WTC11 (cell line): ENCODE measurements around the gene H2AZ1. TPM values are rescaled to one million over a fixed set of nuclear protein-coding genes. Genes with fewer than 3 reads are reported as not detected.

ENCODE experiments used
- ATAC-seq: fragments of 200-7000 bp; cut with Tn5 transposase; 2 replicates; pipeline ENCODE4 v1.10.0; 2021; ENCODE audit warnings: mild to moderate bottlenecking, moderate library complexity
- CTCF ChIA-PET: fragments of 300-600 bp; sonication (Branson Sonifier 250); formaldehyde crosslinking; loops from one replicate; lab custom pipeline; 2021; ENCODE audit warnings: antibody characterized with exemption; lab: Charles Lee
- POLR2A ChIA-PET: fragments of 350-600 bp; sonication (Branson Sonifier 250); formaldehyde crosslinking; loops from one replicate; lab custom pipeline; 2021; ENCODE audit warnings: antibody characterized with exemption; lab: Charles Lee
- DNase-seq: peaks from one replicate; pipeline ENCODE4 v3.0.0; 2021; ENCODE audit warnings: low spot score
- H3K27ac Mint-ChIP-seq: 2 replicates; pipeline ENCODE4 v1.8.0; 2021; ENCODE audit warnings: mixed read lengths
- H3K27me3 Mint-ChIP-seq: 2 replicates; pipeline ENCODE4 v1.8.0; 2021; ENCODE audit warnings: low read depth, mild to moderate bottlenecking, moderate library complexity, mixed read lengths
- H3K36me3 Mint-ChIP-seq: 2 replicates; pipeline ENCODE4 v1.8.0; 2021; ENCODE audit warnings: mixed read lengths
- H3K4me1 Mint-ChIP-seq: 2 replicates; pipeline ENCODE4 v1.8.0; 2022; ENCODE audit warnings: mixed read lengths
- H3K4me3 Mint-ChIP-seq: 2 replicates; pipeline ENCODE4 v1.8.0; 2021; ENCODE audit warnings: mild to moderate bottlenecking, moderate library complexity, mixed read lengths
- H3K9me3 Mint-ChIP-seq: 2 replicates; pipeline ENCODE4 v1.8.0; 2021; ENCODE audit warnings: mixed read lengths
- ATF3 ChIP-seq: sonication (generic); formaldehyde crosslinking; conservative IDR thresholded peaks from 2 replicates; pipeline ENCODE4 v1.8.1; 2022; ENCODE audit warnings: mild to moderate bottlenecking, missing genetic modification reagents
- CTCF ChIP-seq: fragments of 200-600 bp; IDR thresholded peaks from 2 replicates; pipeline ENCODE4 v1.8.0; 2022; ENCODE audit warnings: antibody characterized with exemption
- ELF4 ChIP-seq: sonication (generic); formaldehyde crosslinking; IDR thresholded peaks from 2 replicates; pipeline ENCODE4 v1.8.1; 2022; ENCODE audit warnings: low read depth, mild to moderate bottlenecking, moderate library complexity, missing genetic modification reagents
- FOXK1 ChIP-seq: sonication (generic); formaldehyde crosslinking; IDR thresholded peaks from 2 replicates; pipeline ENCODE4 v1.8.0; 2022; ENCODE audit warnings: mild to moderate bottlenecking, moderate library complexity, missing genetic modification reagents
- GTF2I ChIP-seq: fragments of 250-450 bp; sonication (Bioruptor Pico); conservative IDR thresholded peaks from 2 replicates; pipeline ENCODE4 v1.4.0; 2021; ENCODE audit warnings: mild to moderate bottlenecking
- HMGA2 ChIP-seq: fragments of 250-450 bp; sonication (Bioruptor Pico); IDR thresholded peaks from 2 replicates; pipeline ENCODE4 v1.4.0; 2021; ENCODE audit warnings: mild to moderate bottlenecking, moderate library complexity
- JUN ChIP-seq: sonication (generic); formaldehyde crosslinking; IDR thresholded peaks from 2 replicates; pipeline ENCODE4 v1.8.0; 2023; ENCODE audit warnings: mild to moderate bottlenecking, missing genetic modification reagents
- MYBL2 ChIP-seq: sonication (generic); formaldehyde crosslinking; IDR thresholded peaks from 2 replicates; pipeline ENCODE4 v1.8.1; 2023; ENCODE audit warnings: mild to moderate bottlenecking, moderate library complexity, missing genetic modification reagents
- NFYB ChIP-seq: sonication (generic); formaldehyde crosslinking; conservative IDR thresholded peaks from 2 replicates; pipeline ENCODE4 v1.8.0; 2022; ENCODE audit warnings: low read depth, missing genetic modification reagents
- PRRX2 ChIP-seq: fragments of 250-450 bp; sonication (Bioruptor Pico); IDR thresholded peaks from 2 replicates; pipeline ENCODE4 v1.8.0; 2021; ENCODE audit warnings: mild to moderate bottlenecking
- RORB ChIP-seq: fragments of 250-450 bp; sonication (Bioruptor Pico); IDR thresholded peaks from 2 replicates; pipeline ENCODE4 v1.9.0; 2021; ENCODE audit warnings: mild to moderate bottlenecking
- STAT6 ChIP-seq: sonication (generic); formaldehyde crosslinking; conservative IDR thresholded peaks from 2 replicates; pipeline ENCODE4 v1.8.1; 2023; ENCODE audit warnings: mild to moderate bottlenecking, low read depth, missing genetic modification reagents, moderate library complexity
- TEAD1 ChIP-seq: sonication (generic); formaldehyde crosslinking; IDR thresholded peaks from 2 replicates; pipeline ENCODE4 v1.8.0; 2022; ENCODE audit warnings: mild to moderate bottlenecking, missing genetic modification reagents
- TEAD4 ChIP-seq: sonication (generic); formaldehyde crosslinking; IDR thresholded peaks from 2 replicates; pipeline ENCODE4 v1.8.0; 2022; ENCODE audit warnings: mild to moderate bottlenecking, missing genetic modification reagents
- ZNF138 ChIP-seq: sonication (generic); formaldehyde crosslinking; conservative IDR thresholded peaks from 2 replicates; pipeline ENCODE4 v1.8.1; 2022; ENCODE audit warnings: mild to moderate bottlenecking, moderate library complexity, missing genetic modification reagents
- ZNF263 ChIP-seq: sonication (generic); formaldehyde crosslinking; IDR thresholded peaks from 2 replicates; pipeline ENCODE4 v1.8.1; 2022; ENCODE audit warnings: low read depth, mild to moderate bottlenecking, moderate library complexity, missing genetic modification reagents
- ZNF281 ChIP-seq: sonication (generic); formaldehyde crosslinking; IDR thresholded peaks from 2 replicates; pipeline ENCODE4 v1.8.0; 2023; ENCODE audit warnings: mild to moderate bottlenecking, missing genetic modification reagents
- ZNF416 ChIP-seq: fragments of 250-450 bp; sonication (Bioruptor Pico); IDR thresholded peaks from 2 replicates; pipeline ENCODE4 v1.9.0; 2021; ENCODE audit warnings: mild to moderate bottlenecking, inconsistent platforms
- ZNF671 ChIP-seq: fragments of 250-450 bp; sonication (Bioruptor Pico); IDR thresholded peaks from 2 replicates; pipeline ENCODE4 v1.8.0; 2021; ENCODE audit warnings: mild to moderate bottlenecking
- ZSCAN18 ChIP-seq: fragments of 250-450 bp; sonication (Bioruptor Pico); IDR thresholded peaks from 2 replicates; pipeline ENCODE4 v2.1.2; 2022; ENCODE audit warnings: mild to moderate bottlenecking, moderate library complexity
- total RNA-seq: library from RNA; stranded (reverse); gene quantifications from 3 replicates; pipeline ENCODE4 v1.2.3, GENCODE V29; 2021
- TF ChIP-seq, protein P1 (sequence below): sonication (generic); formaldehyde crosslinking; IDR thresholded peaks from 2 replicates; pipeline ENCODE4 v1.8.1; 2022; ENCODE audit warnings: mild to moderate bottlenecking, missing genetic modification reagents, moderate library complexity, borderline replicate concordance
- TF ChIP-seq, protein P2 (sequence below): sonication (generic); formaldehyde crosslinking; IDR thresholded peaks from 2 replicates; pipeline ENCODE4 v1.8.1; 2023; ENCODE audit warnings: mild to moderate bottlenecking, missing genetic modification reagents, moderate library complexity

The H2AZ1 gene
- total RNA-seq, 1 experiment from 2014 or later = 684 TPM

DNA sequence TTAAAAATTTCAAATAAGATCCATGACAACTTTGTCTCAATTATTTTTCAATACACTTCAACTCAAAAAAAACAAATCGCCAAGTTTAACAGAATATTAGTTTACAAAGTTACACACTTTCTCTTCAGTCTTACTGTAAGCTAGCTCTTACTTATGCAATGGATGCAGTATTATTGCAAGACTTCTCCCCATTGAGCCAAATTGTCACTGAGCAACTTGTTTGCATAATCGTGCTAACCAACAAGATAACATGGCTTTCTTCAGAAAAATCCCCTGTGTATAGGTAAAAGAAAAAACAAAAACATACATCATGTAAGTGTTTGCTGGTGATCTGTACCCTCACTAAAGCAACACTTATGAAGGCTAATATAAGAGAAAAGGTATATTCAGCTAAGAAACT, 22.5 kb downstream of the H2AZ1 start (continued):
- TF ChIP-seq, protein P1, sequence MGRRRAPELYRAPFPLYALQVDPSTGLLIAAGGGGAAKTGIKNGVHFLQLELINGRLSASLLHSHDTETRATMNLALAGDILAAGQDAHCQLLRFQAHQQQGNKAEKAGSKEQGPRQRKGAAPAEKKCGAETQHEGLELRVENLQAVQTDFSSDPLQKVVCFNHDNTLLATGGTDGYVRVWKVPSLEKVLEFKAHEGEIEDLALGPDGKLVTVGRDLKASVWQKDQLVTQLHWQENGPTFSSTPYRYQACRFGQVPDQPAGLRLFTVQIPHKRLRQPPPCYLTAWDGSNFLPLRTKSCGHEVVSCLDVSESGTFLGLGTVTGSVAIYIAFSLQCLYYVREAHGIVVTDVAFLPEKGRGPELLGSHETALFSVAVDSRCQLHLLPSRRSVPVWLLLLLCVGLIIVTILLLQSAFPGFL = no peak

DNA sequence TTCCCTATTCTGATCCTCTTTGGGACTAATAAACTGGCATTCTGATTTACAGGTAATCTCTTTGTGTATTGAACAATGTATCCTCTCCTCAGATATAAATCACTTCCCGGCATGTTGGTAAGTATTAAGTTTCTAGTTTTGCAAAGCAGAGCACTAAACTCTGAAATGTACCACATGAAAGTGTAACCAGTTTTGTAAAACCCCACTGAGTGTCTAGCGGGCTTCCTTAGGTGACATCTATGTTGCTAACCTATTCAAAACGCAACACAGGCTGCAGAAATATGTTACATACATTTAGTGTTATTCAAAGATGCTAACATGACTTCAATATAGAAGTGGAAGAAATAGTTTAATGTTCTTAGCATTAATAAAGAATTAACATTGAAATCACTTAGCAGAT, 28.9 kb downstream of the H2AZ1 start:
- no peak for ATAC-seq
- Mint-ChIP-seq H3K36me3 (peaks cover 24% of the 10 kb centered on the region), H3K4me3 (no peak overlapping the region), H3K27me3 (no peaks in the 10 kb centered on the region), H3K27ac (no peak overlapping the region), H3K4me1 (no peaks in the 10 kb centered on the region), H3K9me3 (no peaks in the 10 kb centered on the region)
- POLR2A ChIA-PET = no interaction called here
- TF ChIP-seq GTF2I (CRISPR knock-in tag) (no peak), JUN (no peak)
- no peak for DNase-seq
- CTCF ChIA-PET = interaction anchor here (1.2 kb wide), 1 partner anchor 25 kb away, joined by 3 read pairs; the partner anchor contains the start of gene DNAJB14

DNA sequence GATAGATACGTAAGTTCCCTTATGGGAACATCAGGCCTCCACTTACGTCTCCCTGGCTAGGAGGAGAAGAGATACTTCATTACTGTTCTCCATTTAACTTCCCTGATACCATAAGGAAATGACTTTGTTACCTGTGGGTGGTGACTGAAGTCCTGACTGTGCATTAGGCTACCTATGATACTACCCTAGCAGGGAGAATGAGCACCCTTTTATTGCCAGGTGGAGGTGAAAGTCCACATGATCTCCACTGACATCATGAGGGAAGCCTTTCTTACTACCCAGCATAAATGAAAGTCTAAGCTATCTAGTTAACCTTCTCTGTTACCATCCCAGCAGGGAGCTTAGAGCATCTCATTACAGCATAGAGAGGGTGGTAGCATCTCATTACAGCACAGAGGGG, 31.4 kb downstream of the H2AZ1 start:
- Mint-ChIP-seq H3K4me1 (no peaks in the 10 kb centered on the region), H3K4me3 (no peak overlapping the region), H3K9me3 (0 out of 2 replicates have a peak, but pooled peaks cover 4% of the 10 kb centered on the region), H3K36me3 (peaks cover 34% of the 10 kb centered on the region), H3K27me3 (no peaks in the 10 kb centered on the region), H3K27ac (no peak overlapping the region)
- ATAC-seq (no peak), DNase-seq (no peak)
- TF ChIP-seq ZNF281 (CRISPR knock-in tag) (no peak), ZSCAN18 (no peak), TEAD4 (CRISPR knock-in tag) (no peak), NFYB (CRISPR knock-in tag) (no peak), HMGA2 (CRISPR knock-in tag) (no peak), CTCF (no peak), FOXK1 (CRISPR knock-in tag) (no peak), TEAD1 (CRISPR knock-in tag) (no peak), ZNF138 (CRISPR knock-in tag) (no peak), ZNF671 (CRISPR knock-in tag) (no peak), ELF4 (CRISPR knock-in tag) (no peak), ATF3 (CRISPR knock-in tag) (no peak), ZNF263 (CRISPR knock-in tag) (no peak), ZNF416 (CRISPR knock-in tag) (no peak), PRRX2 (CRISPR knock-in tag) (no peak), MYBL2 (CRISPR knock-in tag) (no peak), RORB (CRISPR knock-in tag) (no peak), STAT6 (CRISPR knock-in tag) (no peak)
- TF ChIP-seq, protein P2, sequence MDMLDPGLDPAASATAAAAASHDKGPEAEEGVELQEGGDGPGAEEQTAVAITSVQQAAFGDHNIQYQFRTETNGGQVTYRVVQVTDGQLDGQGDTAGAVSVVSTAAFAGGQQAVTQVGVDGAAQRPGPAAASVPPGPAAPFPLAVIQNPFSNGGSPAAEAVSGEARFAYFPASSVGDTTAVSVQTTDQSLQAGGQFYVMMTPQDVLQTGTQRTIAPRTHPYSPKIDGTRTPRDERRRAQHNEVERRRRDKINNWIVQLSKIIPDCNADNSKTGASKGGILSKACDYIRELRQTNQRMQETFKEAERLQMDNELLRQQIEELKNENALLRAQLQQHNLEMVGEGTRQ (CRISPR knock-in tag) = no peak
- CTCF ChIA-PET = no interaction called here
- POLR2A ChIA-PET = no interaction called here
